Measurements from ENCODE around the gene CFAP299.

- TF ChIP-seq CTCF (conservative IDR thresholded peaks at IDR 0.05; ENCODE audit: low read depth, low read length) = no peak
- no peak for TF ChIP-seq EZH2 (IDR thresholded peaks at IDR 0.05; ENCODE audit: borderline replicate concordance, low read depth, low read length, poor library complexity, severe bottlenecking)
Measured at GRCh38 chr4:80878218-80878617, 542.7 kb downstream of the CFAP299 start.
